IMR-90 (cell line): Measurements from ENCODE around the gene HOXD12. TPM values are rescaled to one million over a fixed set of nuclear protein-coding genes. Genes with fewer than 3 reads are reported as not detected.

Experiments used
- ATAC-seq: fragments of 200-7000 bp; cut with Tn5 transposase; 2 replicates; pipeline ENCODE4 v1.9.1; 2020; ENCODE audit warnings: low read depth, mild to moderate bottlenecking, moderate library complexity
- BruUV-seq: library from RNA; stranded (reverse); fragments of 400-500 nt; replicated peaks from 2 replicates; lab custom pipeline; 2021; lab: Mats Ljungman, UMichigan
- CTCF ChIA-PET: fragments of 300-600 bp; formaldehyde crosslinking; extraction: SDS; loops from one replicate; lab custom pipeline; 2021; ENCODE audit warnings: antibody characterized with exemption; lab: Yijun Ruan, JAX
- POLR2A ChIA-PET: fragments of 300-600 bp; sonication (Branson Sonifier 250); formaldehyde crosslinking; loops from one replicate; lab custom pipeline; 2022; ENCODE audit warnings: antibody characterized with exemption; ENCODE audit not compliant: unreplicated experiment; lab: Charles Lee
- DNase-seq: peaks from one replicate; pipeline ENCODE4 v3.0.0; 2013
- H2AFZ ChIP-seq: replicated peaks from 2 replicates; pipeline ENCODE3; 2013; ENCODE audit warnings: low read length, mild to moderate bottlenecking; ENCODE audit not compliant: poor library complexity
- H2AK5ac ChIP-seq: 2 replicates; pipeline ENCODE4 v1.6.1; 2013; ENCODE audit warnings: low read depth, low read length, inconsistent platforms
- H2AK9ac ChIP-seq: replicated peaks from 2 replicates; pipeline ENCODE3; 2013; ENCODE audit warnings: mild to moderate bottlenecking, low read depth, low read length, moderate library complexity; ENCODE audit not compliant: poor library complexity
- H2BK120ac ChIP-seq: 2 replicates; pipeline ENCODE4 v1.6.1; 2013; ENCODE audit warnings: low read depth, low read length, inconsistent platforms
- H2BK15ac ChIP-seq: 3 replicates; pipeline ENCODE4 v1.6.1; 2013; ENCODE audit warnings: low read depth, low read length, inconsistent platforms
- H2BK20ac ChIP-seq: 2 replicates; pipeline ENCODE4 v1.6.1; 2013; ENCODE audit warnings: low read depth, mild to moderate bottlenecking, inconsistent platforms, low read length, moderate library complexity
- H2BK5ac ChIP-seq: 2 replicates; pipeline ENCODE4 v1.6.1; 2013; ENCODE audit warnings: mild to moderate bottlenecking, low read depth, low read length, inconsistent platforms; ENCODE audit not compliant: poor library complexity, severe bottlenecking
- H3K14ac ChIP-seq: replicated peaks from 2 replicates; pipeline ENCODE4 v1.6.1; 2013; ENCODE audit warnings: low read depth, low read length, inconsistent platforms
- H3K18ac ChIP-seq: 2 replicates; pipeline ENCODE4 v1.6.1; 2013; ENCODE audit warnings: low read depth, low read length, control low read depth
- H3K23ac ChIP-seq: 2 replicates; pipeline ENCODE4 v1.6.1; 2013; ENCODE audit warnings: low read depth, low read length, inconsistent platforms
- H3K27ac ChIP-seq: 2 replicates; pipeline ENCODE4 v1.5.1; 2013; ENCODE audit warnings: mild to moderate bottlenecking, control low read depth, low read length; ENCODE audit not compliant: insufficient read depth
- H3K27me3 ChIP-seq: 2 replicates; pipeline ENCODE4 v1.6.1; 2013; ENCODE audit warnings: low read length; ENCODE audit not compliant: control insufficient read depth, insufficient read depth
- H3K36me3 ChIP-seq: 2 replicates; pipeline ENCODE4 v1.6.1; 2013; ENCODE audit warnings: low read length, mixed read lengths; ENCODE audit not compliant: control insufficient read depth, insufficient read depth
- H3K4ac ChIP-seq: 2 replicates; pipeline ENCODE4 v1.6.1; 2013; ENCODE audit warnings: low read depth, low read length, inconsistent platforms
- H3K4me1 ChIP-seq: 2 replicates; pipeline ENCODE4 v1.6.1; 2013; ENCODE audit warnings: low read length, mixed read lengths; ENCODE audit not compliant: control insufficient read depth, insufficient read depth
- H3K4me2 ChIP-seq: 2 replicates; pipeline ENCODE4 v1.6.1; 2013; ENCODE audit warnings: low read depth, mild to moderate bottlenecking, control low read depth, low read length, moderate library complexity
- H3K4me3 ChIP-seq: 2 replicates; pipeline ENCODE4 v1.5.1; 2013; ENCODE audit warnings: low read depth, mild to moderate bottlenecking, control low read depth, low read length, moderate library complexity; ENCODE audit not compliant: insufficient read depth
- H3K56ac ChIP-seq: 2 replicates; pipeline ENCODE4 v1.6.1; 2013; ENCODE audit warnings: low read length, inconsistent platforms; ENCODE audit not compliant: insufficient read depth; ENCODE audit errors: extremely low read depth
- H3K79me1 ChIP-seq, 2 experiments: 2 replicates each; pipeline ENCODE4 v1.6.1; 2013; ENCODE audit warnings: low read length in 2 of 2, inconsistent platforms in 1 of 2, low read depth in 1 of 2
- H3K9ac ChIP-seq: 2 replicates; pipeline ENCODE4 v1.6.1; 2013; ENCODE audit warnings: low read depth, low read length, control low read depth
- H3K9me1 ChIP-seq: 2 replicates; pipeline ENCODE4 v1.6.1; 2013; ENCODE audit warnings: low read length, inconsistent platforms; ENCODE audit not compliant: insufficient read depth
- H3K9me3 ChIP-seq: 2 replicates; pipeline ENCODE4 v1.6.1; 2013; ENCODE audit warnings: low read length; ENCODE audit not compliant: control insufficient read depth, insufficient read depth
- H4K20me1 ChIP-seq: 2 replicates; pipeline ENCODE4 v1.6.1; 2013; ENCODE audit warnings: low read length, inconsistent platforms; ENCODE audit not compliant: insufficient read depth
- H4K5ac ChIP-seq: 2 replicates; pipeline ENCODE4 v1.6.1; 2013; ENCODE audit warnings: mild to moderate bottlenecking, low read depth, low read length, control low read depth
- H4K8ac ChIP-seq, 2 experiments: 2 replicates each; pipeline ENCODE4 v1.6.1; 2013; ENCODE audit warnings: low read depth in 2 of 2, low read length in 2 of 2, control low read depth in 1 of 2, inconsistent platforms in 1 of 2
- H4K91ac ChIP-seq: 2 replicates; pipeline ENCODE4 v1.6.1; 2013; ENCODE audit warnings: low read depth, low read length, inconsistent platforms; ENCODE audit not compliant: insufficient read depth
- CTCF ChIP-seq: conservative IDR thresholded peaks from 2 replicates; pipeline ENCODE4 v1.5.1; 2012; ENCODE audit warnings: mild to moderate bottlenecking, low read depth, low read length, improper control_type of control experiment
- MXI1 ChIP-seq: IDR thresholded peaks from 2 replicates; pipeline ENCODE4 v1.6.1; 2012; ENCODE audit warnings: low read depth, mild to moderate bottlenecking, low read length, moderate library complexity, borderline replicate concordance
- RAD21 ChIP-seq: IDR thresholded peaks from 2 replicates; pipeline ENCODE4 v1.6.1; 2012; ENCODE audit warnings: low read length, improper control_type of control experiment
- SMC3 ChIP-seq: fragments of 150-350 bp; IDR thresholded peaks from 2 replicates; pipeline ENCODE4 v1.6.1; 2016; ENCODE audit warnings: low read depth, mild to moderate bottlenecking, antibody characterized with exemption, low read length, moderate library complexity
- WGBS, 2 experiments: methylation state at CpG; one replicate each; pipeline versions ENCODE4 v1.1.5 to v1.1.7; 2013; ENCODE audit warnings: missing lambda C conversion rate in 2 of 2; ENCODE audit not compliant: insufficient read length in 1 of 2; ENCODE audit errors: extremely low coverage in 2 of 2; 5-methylcytosine and 5-hydroxymethylcytosine counted together
- dilution Hi-C: fragments of 300-500 bp; cut with HindIII; formaldehyde crosslinking; loops from one replicate; pipeline ENCODE4 v1.14.3; 2018; ENCODE audit warnings: low sequenced_read_pairs; ENCODE audit not compliant: unreplicated experiment
- in situ Hi-C: fragments of 300-500 bp; cut with MboI; formaldehyde crosslinking; loops from 3 replicates; pipeline ENCODE4 v1.14.3; 2019; ENCODE audit warnings: low sequenced_read_pairs, inconsistent platforms, mixed read lengths
- intact Hi-C: fragments of 100-400 bp; cut with micrococcal nuclease; formaldehyde crosslinking; loops from 2 replicates; pipeline ENCODE4 v1.10.0; 2022
- polyA plus RNA-seq, 3 experiments: library from polyadenylated mRNA; depleted of rRNA; stranded (reverse); fragments of >200 nt; gene quantifications; 2 replicates each; pipeline ENCODE4 v1.2.3, GENCODE V29; 2012; ENCODE audit warnings: low replicate concordance in 1 of 3
- total RNA-seq: library from RNA; depleted of rRNA; stranded (reverse); fragments of >200 nt; gene quantifications from 2 replicates; pipeline ENCODE4 v1.2.3, GENCODE V29; 2012

Gene HOXD12
- total and polyA plus RNA-seq, 2 of the 4 experiments (the other 2 are of a cell fraction) = not detected

- Histone ChIP-seq H3K36me3 (no peaks in the 10 kb centered on the region), H3K27me3 (peaks cover 85% of the 10 kb centered on the region), H3K56ac (no peak overlapping the region), H2AK5ac (no peak overlapping the region), H4K91ac (no peak overlapping the region), H4K20me1 (peaks cover 3% of the 10 kb centered on the region; the same call in 1 of the 2 replicates), H3K4me3 (peak overlapping the region; percentile 14; the same call in 1 of the 2 replicates), H2BK120ac (no peak overlapping the region), H3K27ac (no peak overlapping the region), H3K9ac (no peak overlapping the region), H3K4ac (no peak overlapping the region), H2AK9ac (no peak overlapping the region), H2BK20ac (no peak overlapping the region), H3K23ac (no peak overlapping the region), H3K18ac (no peak overlapping the region), H4K8ac (no peak overlapping the region), H3K9me3 (peaks cover 24% of the 10 kb centered on the region), H3K4me1 (peaks cover 1% of the 10 kb centered on the region), H3K79me1 (no peaks in the 10 kb centered on the region), H2BK5ac (no peak overlapping the region), H2AFZ (peak overlapping the region; percentile 66), H3K14ac (no peak overlapping the region), H2BK15ac (no peak overlapping the region), H3K4me2 (peak overlapping the region; percentile 38), H3K9me1 (no peaks in the 10 kb centered on the region), H4K5ac (no peak overlapping the region)
- DNase-seq (peak; percentile 30), ATAC-seq (peak; percentile 60)
- 2% methylated on average over 30 of the region's 86 CpGs; no CpG with 5 or more reads in 1 of the 2 experiments for WGBS, 2 experiments
- TF ChIP-seq SMC3 (peak; percentile 54), MXI1 (no peak), RAD21 (peak; percentile 39), CTCF (peak; percentile 67)
- dilution Hi-C loops (no loop called here), in situ Hi-C loops (loop anchor here (25.0 kb wide), 2 partner anchors 1043 to 1343 kb away; no protein-coding TSS in a partner anchor), intact Hi-C loops (no loop called here)
- BruUV-seq = no TSS peak
- ChIA-PET CTCF (interaction anchor here (1.0 kb wide), 1 partner anchor 390 kb away, joined by 3 read pairs; no protein-coding TSS in a partner anchor), POLR2A (no interaction called here)
Observed at GRCh38 chr2:176079831-176080539, 19.6 kb upstream of the HOXD12 start.
